SU-DHL-6 (cell line): ENCODE data around the gene MMP11.

Experiments
- H2AFZ ChIP-seq: fragments of 200-600 bp; sonication (generic); 2 replicates; pipeline ENCODE4 v1.6.1; 2014; ENCODE audit warnings: low read depth, mild to moderate bottlenecking, moderate library complexity, mixed read lengths, antibody characterized with exemption, low read length; ENCODE audit not compliant: severe bottlenecking
- H3F3A ChIP-seq: fragments of 200-600 bp; shearing (Covaris generic); 2 replicates; pipeline ENCODE4 v1.6.0; 2016; ENCODE audit warnings: antibody characterized with exemption, mild to moderate bottlenecking; ENCODE audit not compliant: insufficient read depth
- H3K27ac ChIP-seq: fragments of 200-600 bp; sonication (generic); 2 replicates; pipeline ENCODE4 v1.5.1; 2016; ENCODE audit warnings: low read depth, mild to moderate bottlenecking, low read length, moderate library complexity, mixed read lengths
- H3K27me3 ChIP-seq: fragments of 200-600 bp; sonication (generic), shearing (Covaris generic); 2 replicates; pipeline ENCODE4 v1.6.0; 2014; ENCODE audit warnings: mild to moderate bottlenecking, low read length
- H3K36me3 ChIP-seq: fragments of 200-600 bp; sonication (generic); 2 replicates; pipeline ENCODE4 v1.6.1; 2014; ENCODE audit warnings: mild to moderate bottlenecking, low read length, mixed read lengths
- H3K4me2 ChIP-seq: fragments of 300-600, 200-600 bp; shearing (Covaris generic), sonication (generic); 2 replicates; pipeline ENCODE4 v1.6.0; 2014; ENCODE audit warnings: low read length, low read depth, mild to moderate bottlenecking; ENCODE audit not compliant: poor library complexity, severe bottlenecking
- H3K4me3 ChIP-seq: fragments of 200-600 bp; sonication (generic); 2 replicates; pipeline ENCODE4 v1.5.1; 2014; ENCODE audit warnings: antibody characterized with exemption, low read length, mild to moderate bottlenecking, mixed read lengths; ENCODE audit not compliant: insufficient read depth, poor library complexity, severe bottlenecking
- H3K79me2 ChIP-seq: fragments of 200-600 bp; sonication (generic); 2 replicates; pipeline ENCODE4 v1.6.1; 2014; ENCODE audit warnings: mild to moderate bottlenecking, low read length, moderate library complexity; ENCODE audit not compliant: insufficient read depth
- H3K9ac ChIP-seq: fragments of 200-600 bp; sonication (generic); 2 replicates; pipeline ENCODE4 v1.7.0; 2014; ENCODE audit warnings: mild to moderate bottlenecking, low read length
- H3K9me2 ChIP-seq: fragments of 200-600 bp; sonication (generic); replicated peaks from 2 replicates; pipeline ENCODE4 v1.6.1; 2014; ENCODE audit warnings: low read length; ENCODE audit not compliant: insufficient read depth
- H3K9me3 ChIP-seq: fragments of 200-600 bp; sonication (generic); 2 replicates; pipeline ENCODE4 v1.6.1; 2014; ENCODE audit warnings: low read length, mixed read lengths; ENCODE audit not compliant: insufficient read depth
- H4K20me1 ChIP-seq: fragments of 200-600 bp; sonication (generic); 2 replicates; pipeline ENCODE4 v1.6.1; 2014; ENCODE audit warnings: low read depth, mild to moderate bottlenecking, antibody characterized with exemption, low read length, moderate library complexity, mixed read lengths
- CTCF ChIP-seq: fragments of 200-600 bp; sonication (generic); IDR thresholded peaks from one replicate; pipeline ENCODE4 v1.5.1; 2017; ENCODE audit warnings: antibody characterized with exemption, mild to moderate bottlenecking, low read length, moderate library complexity; ENCODE audit not compliant: insufficient read depth, poor library complexity, severe bottlenecking
- EZH2phosphoT487 ChIP-seq: fragments of 200-600 bp; sonication (generic), shearing (Covaris generic); conservative IDR thresholded peaks from 2 replicates; pipeline ENCODE4 v1.6.1; 2018; ENCODE audit warnings: mild to moderate bottlenecking, antibody characterized with exemption, low read length, moderate library complexity, mixed read lengths

Gene MMP11

GRCh38 chr22:23816156-23816976 lies 43.7 kb downstream of the MMP11 start:
- no peak overlapping the region for H3K4me3 ChIP-seq
- H3F3A ChIP-seq, result peaks cover 15% of the 10 kb centered on the region; the same call in 1 of the 2 replicates
- no peak overlapping the region for H3K9ac ChIP-seq
- no peak for TF ChIP-seq CTCF
- no peak for TF ChIP-seq EZH2phosphoT487
- H3K79me2 ChIP-seq, result peaks cover 56% of the 10 kb centered on the region
- H2AFZ ChIP-seq, result no peak overlapping the region
- peaks cover 19% of the 10 kb centered on the region for H3K36me3 ChIP-seq
- no peaks in the 10 kb centered on the region for H3K27me3 ChIP-seq
- H4K20me1 ChIP-seq, result peaks cover 2% of the 10 kb centered on the region; the same call in 1 of the 2 replicates
- no peak overlapping the region for H3K27ac ChIP-seq
- H3K4me2 ChIP-seq, result no peak overlapping the region
- H3K9me3 ChIP-seq, result no peaks in the 10 kb centered on the region
- H3K9me2 ChIP-seq, result no peaks in the 10 kb centered on the region

GRCh38 chr22:23817146-23817545 lies 44.5 kb downstream of the MMP11 start:
- no peak overlapping the region for H3K9ac ChIP-seq
- H3K27ac ChIP-seq, result no peak overlapping the region
- no peaks in the 10 kb centered on the region for H3K27me3 ChIP-seq
- H3K9me2 ChIP-seq, result no peaks in the 10 kb centered on the region
- H3F3A ChIP-seq, result peaks cover 9% of the 10 kb centered on the region; the same call in 1 of the 2 replicates
- no peaks in the 10 kb centered on the region for H3K9me3 ChIP-seq
- peaks cover 2% of the 10 kb centered on the region; the same call in 1 of the 2 replicates for H4K20me1 ChIP-seq
- no peak for TF ChIP-seq CTCF
- no peak for TF ChIP-seq EZH2phosphoT487
- H3K79me2 ChIP-seq, result peaks cover 49% of the 10 kb centered on the region
- H2AFZ ChIP-seq, result no peak overlapping the region
- no peak overlapping the region for H3K4me3 ChIP-seq
- peaks cover 13% of the 10 kb centered on the region for H3K36me3 ChIP-seq
- H3K4me2 ChIP-seq, result no peak overlapping the region

- Histone ChIP-seq H3K36me3 (peaks cover 3% of the 10 kb centered on the region), H3K9me3 (no peaks in the 10 kb centered on the region), H3K79me2 (peaks cover 41% of the 10 kb centered on the region), H3F3A (0 out of 2 replicates have a peak, but pooled peaks cover 3% of the 10 kb centered on the region), H3K27me3 (no peaks in the 10 kb centered on the region), H2AFZ (no peak overlapping the region), H3K27ac (no peak overlapping the region), H4K20me1 (peaks cover 2% of the 10 kb centered on the region; the same call in 1 of the 2 replicates), H3K4me2 (no peak overlapping the region), H3K9ac (no peak overlapping the region), H3K4me3 (no peak overlapping the region), H3K9me2 (no peaks in the 10 kb centered on the region)
- TF ChIP-seq EZH2phosphoT487, result no peak
- TF ChIP-seq CTCF, result no peak
Measured at GRCh38 chr22:23818541-23818940, 45.9 kb downstream of the MMP11 start.
